HG02759 (cell line): Measurements from ENCODE around the gene GPX4.

ENCODE experiments used
- ATAC-seq: cut with Tn5 transposase; IDR thresholded peaks from one replicate; pipeline ENCODE4 v1.9.1; 2021; ENCODE audit warnings: mild to moderate bottlenecking, moderate library complexity; ENCODE audit not compliant: unreplicated experiment

The GPX4 gene

GRCh38 chr19:1147934-1148549 is 44.2 kb downstream of the GPX4 start:
- ATAC-seq = no peak

GRCh38 chr19:1149259-1150045 is 45.7 kb downstream of the GPX4 start:
- ATAC-seq = no peak

GRCh38 chr19:1150333-1151036 is 46.7 kb downstream of the GPX4 start:
- ATAC-seq = no peak

GRCh38 chr19:1151037-1151724 is 47.4 kb downstream of the GPX4 start:
- no peak for ATAC-seq

- no peak for ATAC-seq
Observed at GRCh38 chr19:1151917-1152587, 48.3 kb downstream of the GPX4 start.

GRCh38 chr19:1153891-1154730 is 50.3 kb downstream of the GPX4 start:
- no peak for ATAC-seq

GRCh38 chr19:1154731-1155351 is 51.0 kb downstream of the GPX4 start:
- no peak for ATAC-seq

GRCh38 chr19:1155352-1156304 is 51.8 kb downstream of the GPX4 start:
- no peak for ATAC-seq
